Cardiac fibroblast (primary cell): ENCODE results near the gene PLEKHA5.

Source experiments
- DNase-seq, 2 donors: peaks; one replicate each; pipeline versions ENCODE4 v3.0.0 to v3.0.0-alpha.2; 2010; ENCODE audit warnings: low read depth in 2 of 2
- H3K4me3 ChIP-seq, 2 donors: replicated peaks in 1 of 2; 1 replicate in 1 of 2; 2 replicates in 1 of 2; pipeline ENCODE4 v1.5.1; 2011; ENCODE audit warnings: low read depth in 2 of 2, low read length in 2 of 2, mild to moderate bottlenecking in 2 of 2, moderate library complexity in 1 of 2
- TF ChIP-seq, protein P1 (sequence below): IDR thresholded peaks from one replicate; pipeline ENCODE4 v1.5.1; 2011; ENCODE audit warnings: low read depth, mild to moderate bottlenecking, low read length, inconsistent platforms

PLEKHA5 gene, protein sequence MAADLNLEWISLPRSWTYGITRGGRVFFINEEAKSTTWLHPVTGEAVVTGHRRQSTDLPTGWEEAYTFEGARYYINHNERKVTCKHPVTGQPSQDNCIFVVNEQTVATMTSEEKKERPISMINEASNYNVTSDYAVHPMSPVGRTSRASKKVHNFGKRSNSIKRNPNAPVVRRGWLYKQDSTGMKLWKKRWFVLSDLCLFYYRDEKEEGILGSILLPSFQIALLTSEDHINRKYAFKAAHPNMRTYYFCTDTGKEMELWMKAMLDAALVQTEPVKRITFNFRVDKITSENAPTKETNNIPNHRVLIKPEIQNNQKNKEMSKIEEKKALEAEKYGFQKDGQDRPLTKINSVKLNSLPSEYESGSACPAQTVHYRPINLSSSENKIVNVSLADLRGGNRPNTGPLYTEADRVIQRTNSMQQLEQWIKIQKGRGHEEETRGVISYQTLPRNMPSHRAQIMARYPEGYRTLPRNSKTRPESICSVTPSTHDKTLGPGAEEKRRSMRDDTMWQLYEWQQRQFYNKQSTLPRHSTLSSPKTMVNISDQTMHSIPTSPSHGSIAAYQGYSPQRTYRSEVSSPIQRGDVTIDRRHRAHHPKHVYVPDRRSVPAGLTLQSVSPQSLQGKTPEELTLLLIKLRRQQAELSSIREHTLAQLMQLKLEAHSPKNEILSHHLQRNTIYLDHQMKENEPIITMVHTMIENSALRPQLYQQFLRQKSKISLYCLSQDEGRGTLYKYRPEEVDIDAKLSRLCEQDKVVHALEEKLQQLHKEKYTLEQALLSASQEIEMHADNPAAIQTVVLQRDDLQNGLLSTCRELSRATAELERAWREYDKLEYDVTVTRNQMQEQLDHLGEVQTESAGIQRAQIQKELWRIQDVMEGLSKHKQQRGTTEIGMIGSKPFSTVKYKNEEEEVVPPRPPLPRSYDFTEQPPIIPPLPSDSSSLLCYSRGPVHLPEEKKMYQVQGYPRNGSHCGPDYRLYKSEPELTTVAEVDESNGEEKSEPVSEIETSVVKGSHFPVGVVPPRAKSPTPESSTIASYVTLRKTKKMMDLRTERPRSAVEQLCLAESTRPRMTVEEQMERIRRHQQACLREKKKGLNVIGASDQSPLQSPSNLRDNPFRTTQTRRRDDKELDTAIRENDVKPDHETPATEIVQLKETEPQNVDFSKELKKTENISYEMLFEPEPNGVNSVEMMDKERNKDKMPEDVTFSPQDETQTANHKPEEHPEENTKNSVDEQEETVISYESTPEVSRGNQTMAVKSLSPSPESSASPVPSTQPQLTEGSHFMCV

DNA sequence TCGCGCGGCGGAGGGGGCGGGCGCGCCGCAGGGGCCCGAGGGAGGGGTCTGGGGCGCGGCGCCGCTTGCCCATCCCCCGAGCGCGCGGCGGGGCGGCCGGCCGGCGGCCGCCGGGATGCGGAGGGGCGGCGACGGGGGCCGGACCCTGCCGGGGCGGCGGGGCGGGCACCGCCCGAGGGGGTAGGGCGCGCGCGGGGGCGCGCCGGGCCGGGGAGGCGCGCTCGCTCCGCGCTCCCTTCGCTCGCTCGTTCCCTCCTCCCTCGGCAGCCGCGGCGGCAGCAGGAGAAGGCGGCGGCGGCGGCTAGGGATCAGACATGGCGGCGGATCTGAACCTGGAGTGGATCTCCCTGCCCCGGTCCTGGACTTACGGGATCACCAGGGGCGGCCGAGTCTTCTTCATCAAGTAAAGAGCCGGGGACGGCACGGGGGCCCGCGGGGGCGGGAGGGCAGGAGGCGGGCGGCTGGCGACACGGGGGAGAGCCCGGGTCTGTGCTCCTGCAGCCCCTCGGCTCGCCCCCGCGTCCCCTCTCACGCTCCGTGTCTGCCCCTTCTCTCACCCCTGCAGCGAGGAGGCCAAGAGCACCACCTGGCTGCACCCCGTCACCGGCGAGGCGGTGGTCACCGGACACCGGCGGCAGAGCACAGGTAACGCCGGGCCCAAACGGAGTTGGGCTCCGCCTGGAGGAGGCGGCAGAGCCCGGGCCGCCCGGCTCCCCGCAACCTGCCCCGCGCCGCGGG lies at the start of gene PLEKHA5:
TSS of gene PLEKHA5 (plus strand) at position 248 of the 738 bp plus-strand sequence. CDS start at position 315, 67 bp downstream.
- DNase-seq, result peak; percentile 63 to 85
- TF ChIP-seq, protein P1, sequence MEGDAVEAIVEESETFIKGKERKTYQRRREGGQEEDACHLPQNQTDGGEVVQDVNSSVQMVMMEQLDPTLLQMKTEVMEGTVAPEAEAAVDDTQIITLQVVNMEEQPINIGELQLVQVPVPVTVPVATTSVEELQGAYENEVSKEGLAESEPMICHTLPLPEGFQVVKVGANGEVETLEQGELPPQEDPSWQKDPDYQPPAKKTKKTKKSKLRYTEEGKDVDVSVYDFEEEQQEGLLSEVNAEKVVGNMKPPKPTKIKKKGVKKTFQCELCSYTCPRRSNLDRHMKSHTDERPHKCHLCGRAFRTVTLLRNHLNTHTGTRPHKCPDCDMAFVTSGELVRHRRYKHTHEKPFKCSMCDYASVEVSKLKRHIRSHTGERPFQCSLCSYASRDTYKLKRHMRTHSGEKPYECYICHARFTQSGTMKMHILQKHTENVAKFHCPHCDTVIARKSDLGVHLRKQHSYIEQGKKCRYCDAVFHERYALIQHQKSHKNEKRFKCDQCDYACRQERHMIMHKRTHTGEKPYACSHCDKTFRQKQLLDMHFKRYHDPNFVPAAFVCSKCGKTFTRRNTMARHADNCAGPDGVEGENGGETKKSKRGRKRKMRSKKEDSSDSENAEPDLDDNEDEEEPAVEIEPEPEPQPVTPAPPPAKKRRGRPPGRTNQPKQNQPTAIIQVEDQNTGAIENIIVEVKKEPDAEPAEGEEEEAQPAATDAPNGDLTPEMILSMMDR, result no peak
- H3K4me3 ChIP-seq, result peak within 1 kb of the TSS; percentile 84 to 99

DNA sequence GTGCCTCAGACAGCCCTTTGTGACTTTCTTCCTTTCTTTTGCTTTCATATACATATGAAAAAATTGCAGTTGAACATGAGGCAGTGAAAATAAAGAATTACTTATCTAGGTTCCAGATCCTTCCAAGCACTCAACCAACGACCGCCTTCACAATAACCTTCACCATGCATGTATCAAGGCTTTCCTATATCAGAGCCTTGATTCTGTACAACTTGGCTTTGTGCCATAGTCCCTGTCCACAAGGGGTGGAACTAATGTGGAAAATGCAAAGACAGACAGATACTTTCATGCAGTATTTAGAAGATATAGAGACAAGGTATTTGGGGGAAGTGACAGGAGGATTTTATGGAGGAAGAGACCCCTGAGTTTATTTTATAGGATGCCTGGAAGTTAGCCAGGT lies 48.6 kb upstream of the PLEKHA5 start:
- TF ChIP-seq, protein P1, result no peak
- H3K4me3 ChIP-seq, result no peak overlapping the region
- DNase-seq, result no peak

DNA sequence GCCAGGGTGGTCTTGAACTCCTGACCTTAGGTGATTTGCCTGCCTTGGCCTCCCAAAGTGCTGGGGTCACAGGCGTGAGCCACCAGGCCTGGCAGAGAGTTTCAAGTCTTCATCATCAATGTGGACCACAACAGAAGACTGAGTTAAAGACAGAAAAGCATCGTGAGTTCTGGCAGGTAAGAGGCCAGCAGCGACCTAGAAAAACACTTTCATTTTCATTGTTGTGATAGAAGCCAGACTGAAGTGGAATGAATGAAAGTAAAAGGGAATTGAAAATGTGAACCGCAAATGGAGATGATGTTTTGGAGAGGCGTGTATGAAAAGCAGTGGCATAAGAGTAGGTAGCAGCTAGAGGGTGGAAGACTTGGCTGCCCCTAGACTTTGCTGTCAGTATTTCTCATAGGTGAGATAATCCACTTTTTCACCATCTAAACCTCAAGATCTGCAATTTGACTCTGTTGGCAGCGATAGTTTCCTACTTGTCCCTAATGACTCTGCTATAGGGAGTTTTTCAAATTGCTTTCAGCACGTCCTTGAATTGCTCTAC lies 47.1 kb upstream of the PLEKHA5 start:
- no peak for DNase-seq
- TF ChIP-seq, protein P1, result no peak
- no peak overlapping the region for H3K4me3 ChIP-seq

DNA sequence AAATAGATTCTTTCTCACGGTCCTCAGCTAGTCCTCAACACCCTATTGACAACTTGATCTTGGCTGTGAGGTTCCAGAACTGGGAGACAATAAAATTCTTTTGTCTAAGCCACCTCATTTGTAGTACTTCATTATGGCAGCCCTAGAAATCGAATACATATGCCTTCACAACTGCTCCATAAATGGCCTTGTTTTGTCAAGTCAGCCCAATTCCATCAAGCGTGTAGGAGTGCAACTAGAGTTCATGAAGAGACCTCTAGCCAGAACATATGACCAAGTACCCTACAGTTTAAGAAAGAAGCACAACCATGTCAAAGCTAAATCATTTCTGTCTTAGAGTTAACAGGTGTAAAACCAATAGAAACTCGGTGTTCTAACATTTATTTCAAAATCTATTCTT lies 45.0 kb upstream of the PLEKHA5 start:
- no peak for DNase-seq
- TF ChIP-seq, protein P1, result no peak
- H3K4me3 ChIP-seq, result no peak overlapping the region

DNA sequence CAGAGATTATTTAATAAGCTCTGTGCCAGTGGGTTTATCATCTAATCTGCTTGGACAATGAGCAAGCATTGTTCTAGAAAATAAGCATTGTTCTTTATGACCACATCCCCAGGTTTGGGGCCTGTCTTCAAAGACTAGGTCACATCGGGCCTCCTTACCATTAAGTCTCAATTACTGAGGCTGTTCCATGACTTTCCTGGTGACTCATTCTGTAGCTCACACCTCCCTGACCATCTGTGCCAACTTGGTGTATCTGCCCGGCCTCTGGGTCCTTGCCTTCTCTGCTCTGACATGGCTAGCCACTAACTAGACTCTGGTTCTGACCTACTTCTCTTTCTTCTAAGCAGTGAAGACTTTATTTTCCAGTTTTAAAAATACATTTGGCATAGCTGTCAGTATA lies 44.4 kb upstream of the PLEKHA5 start:
- DNase-seq, result peak; percentile 3 to 17
- no peak overlapping the region for H3K4me3 ChIP-seq
- TF ChIP-seq, protein P1, result no peak
